Peyer's patch (tissue), 4 donors: ENCODE data around the gene CHRNB4. TPM values are rescaled to one million over a fixed set of nuclear protein-coding genes. Genes with fewer than 3 reads are reported as not detected.

Experiments used
- DNase-seq, 3 donors: peaks; one replicate each; pipeline ENCODE4 v3.0.0-alpha.2; 2017 to 2019
- H3K27ac ChIP-seq, 4 donors: fragments of 200-600 bp; sonication (generic); one replicate each; pipeline ENCODE4 v1.5.1; 2016 to 2019
- H3K27me3 ChIP-seq, 2 donors: fragments of 200-600 bp; sonication (generic); one replicate each; pipeline ENCODE4 v1.5.1; 2019
- H3K36me3 ChIP-seq, 3 donors: fragments of 200-600 bp; sonication (generic); one replicate each; pipeline ENCODE4 v1.5.1; 2016 to 2019
- H3K4me1 ChIP-seq, 4 donors: fragments of 200-600 bp; sonication (generic); one replicate each; pipeline ENCODE4 v1.5.1; 2016 to 2019
- H3K4me3 ChIP-seq, 4 donors: fragments of 200-600 bp; sonication (generic); 1 replicate in 3 of 4; 2 replicates in 1 of 4; pipeline ENCODE4 v1.5.1; 2016 to 2019; ENCODE audit warnings: mild to moderate bottlenecking in 1 of 4
- H3K9me3 ChIP-seq, 4 donors: fragments of 200-600 bp; sonication (generic); one replicate each; pipeline ENCODE4 v1.5.1; 2016 to 2019; ENCODE audit warnings: mild to moderate bottlenecking in 1 of 4
- POLR2A ChIP-seq, 2 donors: fragments of 450-650 bp; IDR thresholded peaks; one replicate each; pipeline ENCODE4 v1.5.1; 2017; ENCODE audit warnings: antibody characterized with exemption in 2 of 2, mild to moderate bottlenecking in 2 of 2, moderate library complexity in 2 of 2
- total RNA-seq, 4 donors: library from RNA; depleted of rRNA; stranded (reverse); fragments of >200 nt; gene quantifications; one replicate each; pipeline ENCODE4 v1.1.0, GENCODE V29; 2016
- TF ChIP-seq, protein P1 (sequence below), 6 experiments: fragments of 450-650 bp in 4 of 6; fragments of 200-600 bp in 2 of 6; sonication (generic) in 1 of 6; IDR thresholded peaks; one replicate each; pipeline ENCODE4 v1.5.1; 2017 to 2019; ENCODE audit warnings: antibody characterized with exemption in 6 of 6, mild to moderate bottlenecking in 3 of 6, moderate library complexity in 1 of 6

Gene CHRNB4
- total RNA-seq, 4 donors from 2014 or later, result not detected

DNA sequence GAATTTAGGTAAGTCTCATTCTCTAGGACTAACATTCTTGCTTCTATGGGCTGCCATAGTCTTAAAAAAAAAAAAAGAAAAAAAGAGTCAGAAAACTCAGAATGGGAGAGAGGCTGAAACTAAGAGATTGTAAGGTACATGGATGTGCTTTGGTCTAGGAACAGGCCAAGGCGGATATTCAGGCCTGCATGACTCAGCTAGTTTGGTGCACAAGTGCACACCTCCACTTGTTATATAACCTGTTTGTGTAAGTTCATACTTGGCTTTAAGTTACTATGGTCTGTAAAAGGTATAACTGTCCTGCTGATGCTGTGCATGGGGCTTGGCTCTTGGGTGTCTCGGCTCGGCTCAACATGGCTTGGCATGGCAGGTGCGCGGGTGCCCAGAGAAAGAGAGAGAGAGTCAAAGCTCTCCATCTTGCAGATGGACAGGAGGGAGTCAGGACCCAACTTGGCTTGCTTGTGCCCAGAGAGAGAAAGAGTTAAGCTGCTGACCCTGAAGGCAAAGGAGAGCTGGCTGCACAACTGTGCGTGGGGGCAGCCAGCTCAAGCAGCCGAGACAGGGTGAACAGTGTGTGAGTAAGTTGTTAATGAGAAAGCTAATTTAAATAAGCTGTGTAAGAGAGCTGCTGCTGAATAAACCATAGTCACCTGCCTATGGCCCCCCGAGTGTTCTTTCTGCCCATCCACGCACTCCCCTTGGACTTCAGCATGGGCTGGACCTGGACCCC, 31.4 kb upstream of the CHRNB4 start:
- no peak for DNase-seq
- no peaks in the 10 kb centered on the region for H3K4me1 ChIP-seq

DNA sequence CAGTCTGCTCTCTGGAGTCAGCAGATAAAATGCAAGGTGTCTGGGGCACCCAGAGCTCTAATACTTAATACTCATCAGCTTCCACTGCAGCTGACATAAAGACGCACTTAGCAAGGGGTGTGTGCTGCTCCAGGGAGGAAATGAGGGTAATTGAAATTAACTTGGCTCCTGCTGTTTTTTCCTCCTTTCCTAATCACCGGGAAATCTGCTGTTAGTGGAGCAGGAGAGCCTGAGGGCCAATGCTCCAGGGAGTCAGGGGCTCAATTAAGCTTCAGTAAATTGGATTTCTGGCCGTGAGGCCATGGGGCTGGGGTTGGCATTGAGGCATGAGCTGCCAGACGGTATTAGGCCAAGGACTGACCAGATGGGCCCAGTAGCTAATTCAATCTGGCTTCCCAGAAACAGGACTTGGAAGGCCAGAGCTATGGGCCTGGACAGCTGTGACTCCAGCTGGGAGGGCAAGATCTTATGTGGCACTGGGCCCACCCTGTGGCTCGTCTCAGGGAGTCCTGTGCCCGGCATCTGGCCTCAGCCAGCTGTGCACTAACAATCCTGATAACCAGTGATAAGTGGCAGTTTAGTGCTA, 30.7 kb upstream of the CHRNB4 start:
- no peaks in the 10 kb centered on the region for H3K9me3 ChIP-seq
- no peak for DNase-seq
- no peak for TF ChIP-seq POLR2A (IDR thresholded peaks at IDR 0.05)
- TF ChIP-seq, protein P1, sequence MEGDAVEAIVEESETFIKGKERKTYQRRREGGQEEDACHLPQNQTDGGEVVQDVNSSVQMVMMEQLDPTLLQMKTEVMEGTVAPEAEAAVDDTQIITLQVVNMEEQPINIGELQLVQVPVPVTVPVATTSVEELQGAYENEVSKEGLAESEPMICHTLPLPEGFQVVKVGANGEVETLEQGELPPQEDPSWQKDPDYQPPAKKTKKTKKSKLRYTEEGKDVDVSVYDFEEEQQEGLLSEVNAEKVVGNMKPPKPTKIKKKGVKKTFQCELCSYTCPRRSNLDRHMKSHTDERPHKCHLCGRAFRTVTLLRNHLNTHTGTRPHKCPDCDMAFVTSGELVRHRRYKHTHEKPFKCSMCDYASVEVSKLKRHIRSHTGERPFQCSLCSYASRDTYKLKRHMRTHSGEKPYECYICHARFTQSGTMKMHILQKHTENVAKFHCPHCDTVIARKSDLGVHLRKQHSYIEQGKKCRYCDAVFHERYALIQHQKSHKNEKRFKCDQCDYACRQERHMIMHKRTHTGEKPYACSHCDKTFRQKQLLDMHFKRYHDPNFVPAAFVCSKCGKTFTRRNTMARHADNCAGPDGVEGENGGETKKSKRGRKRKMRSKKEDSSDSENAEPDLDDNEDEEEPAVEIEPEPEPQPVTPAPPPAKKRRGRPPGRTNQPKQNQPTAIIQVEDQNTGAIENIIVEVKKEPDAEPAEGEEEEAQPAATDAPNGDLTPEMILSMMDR (IDR thresholded peaks at IDR 0.05), result no peak
- H3K4me3 ChIP-seq, result no peak overlapping the region
- H3K4me1 ChIP-seq, result no peaks in the 10 kb centered on the region
- no peaks in the 10 kb centered on the region for H3K27me3 ChIP-seq
- no peaks in the 10 kb centered on the region for H3K36me3 ChIP-seq
- no peak overlapping the region for H3K27ac ChIP-seq

More for the DNA sequence above, 31.4 kb upstream of the CHRNB4 start:
- H3K9me3 ChIP-seq, result no peaks in the 10 kb centered on the region
- H3K4me3 ChIP-seq, result no peak overlapping the region
- H3K36me3 ChIP-seq, result no peaks in the 10 kb centered on the region
- no peak for TF ChIP-seq POLR2A (IDR thresholded peaks at IDR 0.05)
- TF ChIP-seq, protein P1 (IDR thresholded peaks at IDR 0.05), result no peak
- H3K27ac ChIP-seq, result no peak overlapping the region
- no peaks in the 10 kb centered on the region for H3K27me3 ChIP-seq

DNA sequence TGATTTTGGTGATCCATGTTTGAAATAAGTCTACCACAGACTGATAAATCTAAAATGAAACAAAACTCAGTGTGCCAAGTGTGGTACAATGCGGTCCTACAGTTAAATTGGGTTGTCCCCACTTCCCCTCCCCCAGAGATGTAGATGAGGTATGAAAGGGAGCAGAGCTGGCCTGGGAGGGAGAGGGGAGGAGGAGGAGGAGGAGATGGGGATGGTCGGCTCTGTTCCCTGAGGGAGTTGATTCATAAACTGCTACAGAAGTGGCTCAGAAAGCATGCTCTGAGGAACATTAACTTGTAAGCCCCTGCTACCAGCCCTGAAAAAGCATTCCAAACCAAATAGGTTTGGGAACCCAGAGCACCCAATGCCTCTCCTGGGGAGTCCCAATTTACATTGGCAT, 28.0 kb upstream of the CHRNB4 start:
- no peak for DNase-seq
- Histone ChIP-seq H3K9me3 (no peaks in the 10 kb centered on the region), H3K4me3 (no peak overlapping the region), H3K36me3 (no peaks in the 10 kb centered on the region), H3K27ac (no peak overlapping the region), H3K4me1 (no peaks in the 10 kb centered on the region), H3K27me3 (no peaks in the 10 kb centered on the region)
- TF ChIP-seq, protein P1 (IDR thresholded peaks at IDR 0.05), result no peak
- TF ChIP-seq POLR2A (IDR thresholded peaks at IDR 0.05), result no peak

DNA sequence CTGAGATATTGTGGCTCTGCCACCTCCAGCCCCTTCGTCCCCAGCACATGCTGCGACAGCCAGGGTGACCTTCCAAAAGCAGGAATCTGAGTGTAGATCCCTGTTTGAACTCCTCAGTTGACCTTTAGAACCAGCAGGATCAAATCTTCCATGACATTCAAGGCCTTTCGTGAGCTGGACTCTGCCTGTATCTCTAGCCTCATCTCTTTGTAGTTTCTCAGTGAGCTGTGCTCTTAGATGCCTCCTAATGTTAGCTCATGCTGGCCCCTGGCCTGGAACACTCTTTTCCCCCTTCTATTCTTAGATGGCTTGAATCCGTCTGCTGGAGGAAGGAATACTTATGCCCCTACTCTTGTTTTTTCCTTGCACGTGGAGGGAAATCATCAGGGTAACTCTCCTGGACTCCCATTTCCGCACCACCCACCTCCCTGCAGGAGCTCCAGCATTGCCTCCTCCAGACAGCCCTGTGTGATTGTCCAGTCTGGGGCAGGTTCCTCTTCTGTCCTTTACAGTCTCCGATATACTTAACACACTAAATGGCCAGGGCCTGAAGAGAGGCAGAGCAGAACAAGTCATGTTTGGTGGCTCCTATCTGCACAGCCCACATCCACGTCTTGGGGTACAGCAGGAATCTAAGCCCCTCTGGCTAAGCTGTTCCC, 26.7 kb upstream of the CHRNB4 start:
- no peak for DNase-seq
- TF ChIP-seq, protein P1 (IDR thresholded peaks at IDR 0.05), result no peak
- TF ChIP-seq POLR2A (IDR thresholded peaks at IDR 0.05), result no peak
- no peaks in the 10 kb centered on the region for H3K4me1 ChIP-seq
- no peaks in the 10 kb centered on the region for H3K36me3 ChIP-seq
- H3K9me3 ChIP-seq, result no peaks in the 10 kb centered on the region
- no peaks in the 10 kb centered on the region for H3K27me3 ChIP-seq
- no peak overlapping the region for H3K4me3 ChIP-seq
- no peak overlapping the region for H3K27ac ChIP-seq

DNA sequence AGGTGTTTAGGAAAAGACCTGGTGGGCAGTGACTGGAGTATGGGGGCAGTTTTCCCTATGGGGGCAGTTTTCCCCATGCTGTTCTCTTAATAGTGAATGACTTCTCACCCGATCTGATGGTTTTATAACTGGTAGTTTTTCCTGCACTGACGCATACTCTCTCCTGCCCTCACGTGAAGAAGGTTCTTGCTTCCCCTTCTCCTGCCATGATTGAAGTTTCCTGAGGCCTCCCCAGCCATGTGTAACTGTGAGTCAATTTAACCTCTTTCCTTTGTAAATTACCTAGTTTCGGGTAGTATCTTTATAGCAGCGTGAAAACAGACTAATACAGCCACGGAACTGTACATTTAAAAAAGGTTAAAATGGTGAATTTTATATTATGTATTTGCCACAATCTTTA, 25.0 kb upstream of the CHRNB4 start:
- Histone ChIP-seq H3K27me3 (no peaks in the 10 kb centered on the region), H3K27ac (no peak overlapping the region), H3K4me3 (no peak overlapping the region), H3K36me3 (no peaks in the 10 kb centered on the region), H3K9me3 (no peaks in the 10 kb centered on the region), H3K4me1 (no peaks in the 10 kb centered on the region)
- no peak for DNase-seq
- no peak for TF ChIP-seq POLR2A (IDR thresholded peaks at IDR 0.05)
- TF ChIP-seq, protein P1 (IDR thresholded peaks at IDR 0.05), result no peak
